HUES64 (cell line): Measurements from ENCODE around the gene AGAP2.
"Not testable (repeated sequence)": the region's sequence is repeated elsewhere in the genome, so short reads cannot be mapped to it uniquely, and the experiment has no call there.

ENCODE experiments used
- H3K27ac ChIP-seq: 2 replicates; pipeline ENCODE4 v1.7.0; 2013; ENCODE audit warnings: low read depth, low read length, inconsistent platforms
- H3K27me3 ChIP-seq: 2 replicates; pipeline ENCODE4 v1.6.1; 2013; ENCODE audit warnings: mild to moderate bottlenecking, low read length; ENCODE audit not compliant: insufficient read depth
- H3K36me3 ChIP-seq: 2 replicates; pipeline ENCODE4 v1.6.1; 2013; ENCODE audit warnings: mild to moderate bottlenecking, low read length; ENCODE audit not compliant: insufficient read depth
- H3K4me1 ChIP-seq: 2 replicates; pipeline ENCODE4 v1.6.1; 2013; ENCODE audit warnings: mild to moderate bottlenecking, low read length, moderate library complexity; ENCODE audit not compliant: insufficient read depth
- H3K4me3 ChIP-seq: 2 replicates; pipeline ENCODE4 v1.5.1; 2013; ENCODE audit warnings: mild to moderate bottlenecking, low read length, moderate library complexity
- H3K9ac ChIP-seq: 2 replicates; pipeline ENCODE4 v1.6.1; 2013; ENCODE audit warnings: mild to moderate bottlenecking, low read depth, low read length
- H3K9me3 ChIP-seq: 2 replicates; pipeline ENCODE4 v1.6.1; 2013; ENCODE audit warnings: low read depth, low read length; ENCODE audit not compliant: insufficient read depth
- WGBS: fragments of 150-250, 120-280 bp; methylation state at CpG from one replicate; pipeline ENCODE4 v1.1.7; 2013; ENCODE audit warnings: missing lambda C conversion rate; 5-methylcytosine and 5-hydroxymethylcytosine counted together

AGAP2 gene

GRCh38 chr12:57719777-57720605 lies 18.6 kb downstream of the AGAP2 start:
- Histone ChIP-seq H3K4me3 (no peak overlapping the region), H3K4me1 (no peaks in the 10 kb centered on the region), H3K27ac (no peak overlapping the region), H3K9me3 (no peaks in the 10 kb centered on the region), H3K9ac (no peak overlapping the region), H3K36me3 (peaks cover 45% of the 10 kb centered on the region), H3K27me3 (peaks cover 23% of the 10 kb centered on the region)
- WGBS: 94% methylated on average over 20 of the region's 20 CpGs

GRCh38 chr12:57718641-57719528 lies 19.7 kb downstream of the AGAP2 start:
- H3K9me3 ChIP-seq: no peaks in the 10 kb centered on the region
- H3K27ac ChIP-seq: no peak overlapping the region
- peaks cover 12% of the 10 kb centered on the region for H3K27me3 ChIP-seq
- 97% methylated on average over 15 of the region's 15 CpGs for WGBS
- peaks cover 45% of the 10 kb centered on the region for H3K36me3 ChIP-seq
- no peak overlapping the region for H3K9ac ChIP-seq
- H3K4me3 ChIP-seq: no peak overlapping the region
- H3K4me1 ChIP-seq: no peaks in the 10 kb centered on the region

GRCh38 chr12:57717846-57718640 lies 20.5 kb downstream of the AGAP2 start:
- Histone ChIP-seq H3K36me3 (peaks cover 45% of the 10 kb centered on the region), H3K27me3 (peaks cover 4% of the 10 kb centered on the region)
- 94% methylated on average over 22 of the region's 22 CpGs for WGBS

GRCh38 chr12:57717131-57717530 lies 21.4 kb downstream of the AGAP2 start:
- H3K4me3 ChIP-seq: no peak overlapping the region
- no peak overlapping the region for H3K27ac ChIP-seq
- peaks cover 45% of the 10 kb centered on the region for H3K36me3 ChIP-seq
- H3K9ac ChIP-seq: no peak overlapping the region
- no peaks in the 10 kb centered on the region for H3K9me3 ChIP-seq
- 95% methylated on average over 5 of the region's 5 CpGs for WGBS
- H3K4me1 ChIP-seq: no peaks in the 10 kb centered on the region
- no peaks in the 10 kb centered on the region for H3K27me3 ChIP-seq

More at GRCh38 chr12:57717846-57718640, 20.5 kb downstream of the AGAP2 start:
- H3K4me1 ChIP-seq: no peaks in the 10 kb centered on the region
- H3K27ac ChIP-seq: no peak overlapping the region
- H3K9ac ChIP-seq: no peak overlapping the region
- H3K4me3 ChIP-seq: no peak overlapping the region
- no peaks in the 10 kb centered on the region for H3K9me3 ChIP-seq

GRCh38 chr12:57716305-57716704 lies 22.2 kb downstream of the AGAP2 start:
- Histone ChIP-seq H3K4me1 (no peaks in the 10 kb centered on the region), H3K9me3 (no peaks in the 10 kb centered on the region), H3K27me3 (no peaks in the 10 kb centered on the region), H3K27ac (no peak overlapping the region), H3K36me3 (peaks cover 42% of the 10 kb centered on the region), H3K4me3 (no peak overlapping the region), H3K9ac (no peak overlapping the region)
- WGBS: 92% methylated on average over 4 of the region's 4 CpGs

GRCh38 chr12:57715786-57716185 lies 22.8 kb downstream of the AGAP2 start:
- WGBS: 92% methylated on average over 12 of the region's 12 CpGs
- Histone ChIP-seq H3K4me3 (no peak overlapping the region), H3K9ac (no peak overlapping the region), H3K9me3 (no peaks in the 10 kb centered on the region), H3K36me3 (peaks cover 38% of the 10 kb centered on the region), H3K27ac (no peak overlapping the region), H3K27me3 (no peaks in the 10 kb centered on the region), H3K4me1 (no peaks in the 10 kb centered on the region)

GRCh38 chr12:57715036-57715748 lies 23.4 kb downstream of the AGAP2 start:
- H3K9me3 ChIP-seq, H3K4me1 ChIP-seq, H3K27ac ChIP-seq, H3K4me3 ChIP-seq, H3K27me3 ChIP-seq, H3K9ac ChIP-seq: not testable (repeated sequence)
- H3K36me3 ChIP-seq: peaks cover 35% of the 10 kb centered on the region
- 97% methylated on average over 6 of the region's 6 CpGs for WGBS

- H3K9me3 ChIP-seq: no peaks in the 10 kb centered on the region
- no peaks in the 10 kb centered on the region for H3K4me1 ChIP-seq
- no peak overlapping the region for H3K4me3 ChIP-seq
- WGBS: 89% methylated on average over 5 of the region's 5 CpGs
- H3K9ac ChIP-seq: no peak overlapping the region
- H3K27ac ChIP-seq: no peak overlapping the region
- peaks cover 19% of the 10 kb centered on the region for H3K36me3 ChIP-seq
- H3K27me3 ChIP-seq: no peaks in the 10 kb centered on the region
Measured at GRCh38 chr12:57713209-57713608, 25.3 kb downstream of the AGAP2 start.

GRCh38 chr12:57712701-57713100 lies 25.8 kb downstream of the AGAP2 start:
- H3K4me1 ChIP-seq: no peaks in the 10 kb centered on the region
- H3K9me3 ChIP-seq: no peaks in the 10 kb centered on the region
- H3K4me3 ChIP-seq: no peak overlapping the region
- H3K27ac ChIP-seq: no peak overlapping the region
- 88% methylated on average over 3 of the region's 3 CpGs for WGBS
- H3K9ac ChIP-seq: no peak overlapping the region
- H3K36me3 ChIP-seq: peaks cover 14% of the 10 kb centered on the region
- H3K27me3 ChIP-seq: no peaks in the 10 kb centered on the region

GRCh38 chr12:57708296-57708695 lies 30.2 kb downstream of the AGAP2 start:
- H3K36me3 ChIP-seq: peaks cover 6% of the 10 kb centered on the region; the same call in 1 of the 2 replicates
- WGBS: 100% methylated on average over 1 of the region's 2 CpGs

More at GRCh38 chr12:57708296-57708695, 30.2 kb downstream of the AGAP2 start:
- no peaks in the 10 kb centered on the region for H3K9me3 ChIP-seq
- no peak overlapping the region for H3K4me3 ChIP-seq
- H3K27me3 ChIP-seq: no peaks in the 10 kb centered on the region
- no peak overlapping the region for H3K27ac ChIP-seq
- H3K4me1 ChIP-seq: no peaks in the 10 kb centered on the region
- no peak overlapping the region for H3K9ac ChIP-seq
